ENCODE results near the gene HCN2. TPM values are rescaled to one million over a fixed set of nuclear protein-coding genes. Genes with fewer than 3 reads are reported as not detected.

Gene HCN2
- total and polyA plus RNA-seq, 10 donors, result 0.09 to 1.1 (median 0.31) TPM; not detected in 2

- Histone ChIP-seq H3K27ac (peak overlapping the region in 5 of 8 donors; percentile 7 to 99 (median 98)), H3K27me3 (replicated peaks in 1 of 7) (no peaks in the 10 kb centered on the region), H3K36me3 (peaks cover 0 to 75% (median 38%) of the 10 kb centered on the region in 6 donors), H3K4me1 (peaks cover 46 to 100% (median 80%) of the 10 kb centered on the region in 6 donors), H3K4me3 (peak overlapping the region in 1 of 8 donors; percentile 1), H3K9me3 (no peaks in the 10 kb centered on the region)
- TF ChIP-seq POLR2AphosphoS5 (IDR thresholded peaks at IDR 0.05), result peak in 2 of 3 donors; percentile 20 to 55
- TF ChIP-seq CTCF (IDR thresholded peaks at IDR 0.05 in 8 of 11, conservative IDR thresholded peaks at IDR 0.05 in 3 of 11), result no peak
- TF ChIP-seq POLR2A (IDR thresholded peaks at IDR 0.05), result no peak
- DNase-seq, result peak; percentile 74
- intact Hi-C loops (cut with DNase I; ENCODE audit: low total_unique reads), result no loop called here
- whole genome bisulfite sequencing, 5 donors, result 75 to 89% (median 84%) methylated on average over 33 to 43 of the region's 43 CpGs
Observed at GRCh38 chr19:656751-657559, 67.3 kb downstream of the HCN2 start.

GRCh38 chr19:657611-658010 lies 67.9 kb downstream of the HCN2 start:
- peak; percentile 74 for DNase-seq
- Histone ChIP-seq H3K27me3 (replicated peaks in 1 of 7) (no peaks in the 10 kb centered on the region), H3K9me3 (no peaks in the 10 kb centered on the region), H3K4me1 (peaks cover 46 to 98% (median 80%) of the 10 kb centered on the region in 6 donors), H3K27ac (peak overlapping the region in 5 of 8 donors; percentile 97 to 99 (median 98)), H3K36me3 (peaks cover 0 to 69% (median 31%) of the 10 kb centered on the region in 6 donors), H3K4me3 (peak overlapping the region in 1 of 8 donors; percentile 1)
- WGBS, 5 donors, result 74 to 86% (median 78%) methylated on average over 6 to 19 of the region's 19 CpGs
- intact Hi-C loops (cut with DNase I; ENCODE audit: low total_unique reads), result no loop called here
- TF ChIP-seq POLR2A (IDR thresholded peaks at IDR 0.05), result no peak

- H3K4me1 ChIP-seq, result peaks cover 46 to 92% (median 78%) of the 10 kb centered on the region in 6 donors
- intact Hi-C loops (cut with DNase I; ENCODE audit: low total_unique reads), result no loop called here
- TF ChIP-seq POLR2A (IDR thresholded peaks at IDR 0.05), result no peak
- TF ChIP-seq POLR2AphosphoS5 (IDR thresholded peaks at IDR 0.05), result no peak
- TF ChIP-seq CTCF (IDR thresholded peaks at IDR 0.05 in 8 of 11, conservative IDR thresholded peaks at IDR 0.05 in 3 of 11), result no peak
- DNase-seq, result peak; percentile 76
- H3K4me3 ChIP-seq, result peak overlapping the region in 3 of 8 donors; percentile 9 to 100 (median 99)
- H3K27ac ChIP-seq, result peak overlapping the region; percentile 61 to 99 (median 98)
- no peaks in the 10 kb centered on the region for H3K9me3 ChIP-seq
- 70 to 87% (median 81%) methylated on average over 7 to 33 of the region's 33 CpGs for WGBS, 5 donors
- no peaks in the 10 kb centered on the region for H3K27me3 ChIP-seq (replicated peaks in 1 of 7)
- peaks cover 0 to 62% (median 25%) of the 10 kb centered on the region in 6 donors for H3K36me3 ChIP-seq
Observed at GRCh38 chr19:658059-658839, 68.6 kb downstream of the HCN2 start.

- peak overlapping the region; percentile 84 to 99 (median 98) for H3K27ac ChIP-seq
- no peaks in the 10 kb centered on the region for H3K27me3 ChIP-seq (replicated peaks in 1 of 7)
- 45 to 81% (median 61%) methylated on average over 30 to 50 of the region's 50 CpGs for WGBS, 5 donors
- no peaks in the 10 kb centered on the region for H3K9me3 ChIP-seq
- H3K4me3 ChIP-seq, result peak overlapping the region in 5 of 8 donors; percentile 6 to 100 (median 98)
- TF ChIP-seq CTCF (IDR thresholded peaks at IDR 0.05 in 8 of 11, conservative IDR thresholded peaks at IDR 0.05 in 3 of 11) (no peak), POLR2A (IDR thresholded peaks at IDR 0.05) (no peak), POLR2AphosphoS5 (IDR thresholded peaks at IDR 0.05) (peak in 2 of 3 donors; percentile 51 to 69)
- intact Hi-C loops (cut with DNase I; ENCODE audit: low total_unique reads), result no loop called here
- peaks cover 0 to 53% (median 16%) of the 10 kb centered on the region in 6 donors for H3K36me3 ChIP-seq
- peak; percentile 88 for DNase-seq
- H3K4me1 ChIP-seq, result peaks cover 53 to 92% (median 82%) of the 10 kb centered on the region in 6 donors
Observed at GRCh38 chr19:658916-659839, 69.5 kb downstream of the HCN2 start.
